Spleen (tissue), 7 donors: ENCODE data around the gene ZMIZ2.

Experiments
- POLR2AphosphoS5 ChIP-seq, 3 donors: sonication (generic); formaldehyde crosslinking; IDR thresholded peaks; one replicate each; pipeline ENCODE4 v1.5.1; 2017; ENCODE audit warnings: antibody characterized with exemption in 3 of 3
- TF ChIP-seq, protein P1 (sequence below), 11 experiments: fragments of 200-600 bp in 7 of 11; fragments of 450-650 bp in 4 of 11; sonication (generic) in 4 of 11; IDR thresholded peaks in 8 of 11; conservative IDR thresholded peaks in 3 of 11; 1 replicate in 7 of 11; 2 replicates in 4 of 11; pipeline versions ENCODE4 v1.4.0 to v1.8.0; 2016 to 2021; ENCODE audit warnings: antibody characterized with exemption in 11 of 11, inconsistent platforms in 4 of 11, mild to moderate bottlenecking in 1 of 11
- donor health status: DM: no; HTN: no; CAD: no; lungs with moderate emphysema.
- donor health status: DM: no; HTN: no; CAD: no.
- donor health status: DM: no; HTN: no; CAD: no.

DNA sequence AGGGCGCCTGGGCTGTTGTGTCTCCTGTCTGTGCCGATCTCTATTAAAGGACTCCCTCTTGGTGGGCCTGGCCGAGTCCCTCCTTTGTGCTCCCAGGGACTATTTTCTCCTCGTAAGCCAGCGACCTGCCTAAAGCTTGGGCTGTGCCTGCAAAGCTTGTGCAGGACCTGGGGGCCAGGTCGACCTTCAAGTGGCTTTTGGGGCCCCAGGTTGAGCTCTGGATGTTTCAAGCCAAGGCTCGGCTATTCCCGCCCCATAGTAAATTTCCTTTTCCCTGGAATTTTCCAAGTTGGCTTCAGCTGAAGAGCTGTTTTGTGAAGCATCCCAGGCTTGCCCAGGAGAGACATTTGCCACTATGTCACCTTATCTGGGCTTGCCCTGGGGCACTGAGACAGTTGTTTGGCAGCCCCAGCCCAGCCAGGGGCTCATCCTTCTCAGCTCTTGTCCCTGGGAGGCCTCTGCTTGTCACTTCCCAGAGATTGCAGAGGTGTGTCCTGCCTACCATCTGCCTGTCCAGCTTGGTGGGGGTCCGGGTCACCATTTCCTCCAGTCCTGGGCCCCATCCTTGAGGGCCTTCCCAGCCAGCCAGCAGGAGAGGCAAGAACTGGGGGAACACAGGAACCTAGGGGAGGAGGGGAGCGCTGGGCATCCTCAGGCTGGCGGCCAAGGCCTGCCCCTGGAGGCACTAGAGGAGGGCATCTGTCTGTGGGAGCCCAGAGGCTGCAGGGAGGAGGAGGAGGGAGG lies 20.2 kb downstream of the ZMIZ2 start:
- TF ChIP-seq POLR2AphosphoS5 (IDR thresholded peaks at IDR 0.05): peak in 2 of 3 donors; percentile 38 to 62
- TF ChIP-seq, protein P1, sequence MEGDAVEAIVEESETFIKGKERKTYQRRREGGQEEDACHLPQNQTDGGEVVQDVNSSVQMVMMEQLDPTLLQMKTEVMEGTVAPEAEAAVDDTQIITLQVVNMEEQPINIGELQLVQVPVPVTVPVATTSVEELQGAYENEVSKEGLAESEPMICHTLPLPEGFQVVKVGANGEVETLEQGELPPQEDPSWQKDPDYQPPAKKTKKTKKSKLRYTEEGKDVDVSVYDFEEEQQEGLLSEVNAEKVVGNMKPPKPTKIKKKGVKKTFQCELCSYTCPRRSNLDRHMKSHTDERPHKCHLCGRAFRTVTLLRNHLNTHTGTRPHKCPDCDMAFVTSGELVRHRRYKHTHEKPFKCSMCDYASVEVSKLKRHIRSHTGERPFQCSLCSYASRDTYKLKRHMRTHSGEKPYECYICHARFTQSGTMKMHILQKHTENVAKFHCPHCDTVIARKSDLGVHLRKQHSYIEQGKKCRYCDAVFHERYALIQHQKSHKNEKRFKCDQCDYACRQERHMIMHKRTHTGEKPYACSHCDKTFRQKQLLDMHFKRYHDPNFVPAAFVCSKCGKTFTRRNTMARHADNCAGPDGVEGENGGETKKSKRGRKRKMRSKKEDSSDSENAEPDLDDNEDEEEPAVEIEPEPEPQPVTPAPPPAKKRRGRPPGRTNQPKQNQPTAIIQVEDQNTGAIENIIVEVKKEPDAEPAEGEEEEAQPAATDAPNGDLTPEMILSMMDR (IDR thresholded peaks at IDR 0.05 in 8 of 11, conservative IDR thresholded peaks at IDR 0.05 in 3 of 11): no peak
